ENCODE measurements around the gene CSNK1G2.

- TF ChIP-seq CTCF (IDR thresholded peaks at IDR 0.05) (peak; percentile 36 to 72 (median 58)), POLR2A (IDR thresholded peaks at IDR 0.05) (no peak)
Observed at GRCh38 chr19:1945899-1946298, 4.9 kb downstream of the CSNK1G2 start.
